GM23338 (cell line): ENCODE results near the gene PHF8.

Experiments used
- CREB1 ChIP-seq: fragments of 250-450 bp; sonication (Bioruptor Pico); IDR thresholded peaks from 2 replicates; pipeline ENCODE4 v1.5.0; 2020; ENCODE audit warnings: low read depth, mild to moderate bottlenecking, moderate library complexity
- CTCF ChIP-seq, 2 experiments: fragments of 200-600 bp in 1 of 2; sonication (generic) in 1 of 2; conservative IDR thresholded peaks; 2 replicates each; pipeline versions ENCODE4 v1.5.1 to v1.6.1; 2016 to 2017; ENCODE audit warnings: antibody characterized with exemption in 2 of 2, low read depth in 2 of 2, mild to moderate bottlenecking in 2 of 2, moderate library complexity in 1 of 2
- EZH2 ChIP-seq: fragments of 200-600 bp; sonication (generic); IDR thresholded peaks from one replicate; pipeline ENCODE4 v1.8.0; 2017; ENCODE audit warnings: antibody characterized with exemption, mild to moderate bottlenecking, low read depth; ENCODE audit not compliant: unreplicated experiment
- EZH2phosphoT487 ChIP-seq: fragments of 200-600 bp; sonication (generic); IDR thresholded peaks from one replicate; pipeline ENCODE4 v1.8.1; 2018; ENCODE audit warnings: antibody characterized with exemption; ENCODE audit not compliant: unreplicated experiment
- JUNB ChIP-seq: IDR thresholded peaks from one replicate; pipeline ENCODE4 v1.6.1; 2016; ENCODE audit warnings: antibody characterized with exemption; ENCODE audit not compliant: unreplicated experiment
- NANOG ChIP-seq: IDR thresholded peaks from 2 replicates; pipeline ENCODE4 v1.6.1; 2016; ENCODE audit warnings: antibody characterized with exemption, borderline replicate concordance
- POLR2AphosphoS5 ChIP-seq: IDR thresholded peaks from 2 replicates; pipeline ENCODE4 v1.6.1; 2016; ENCODE audit warnings: antibody characterized with exemption, low read depth
- STAT1 ChIP-seq: IDR thresholded peaks from one replicate; pipeline ENCODE4 v1.6.1; 2016; ENCODE audit warnings: antibody characterized with exemption; ENCODE audit not compliant: unreplicated experiment
- ZNF114 ChIP-seq: fragments of 250-450 bp; sonication (Bioruptor Pico); IDR thresholded peaks from 2 replicates; pipeline ENCODE4 v1.5.0; 2020; ENCODE audit warnings: mild to moderate bottlenecking, moderate library complexity
- ZNF331 ChIP-seq: fragments of 250-450 bp; sonication (Bioruptor Pico); IDR thresholded peaks from 2 replicates; pipeline ENCODE4 v1.5.0; 2020; ENCODE audit warnings: low read depth, mild to moderate bottlenecking, moderate library complexity
- TF ChIP-seq, protein P1 (sequence below): IDR thresholded peaks from one replicate; pipeline ENCODE4 v1.6.1; 2018; ENCODE audit warnings: antibody characterized with exemption; ENCODE audit not compliant: unreplicated experiment
- TF ChIP-seq, protein P2 (sequence below): fragments of 250-450 bp; sonication (Bioruptor Pico); IDR thresholded peaks from 2 replicates; pipeline ENCODE4 v1.5.0; 2020; ENCODE audit warnings: mild to moderate bottlenecking, moderate library complexity
- TF ChIP-seq, protein P3 (sequence below): IDR thresholded peaks from 2 replicates; pipeline ENCODE4 v1.6.1; 2016; ENCODE audit warnings: antibody characterized with exemption

DNA sequence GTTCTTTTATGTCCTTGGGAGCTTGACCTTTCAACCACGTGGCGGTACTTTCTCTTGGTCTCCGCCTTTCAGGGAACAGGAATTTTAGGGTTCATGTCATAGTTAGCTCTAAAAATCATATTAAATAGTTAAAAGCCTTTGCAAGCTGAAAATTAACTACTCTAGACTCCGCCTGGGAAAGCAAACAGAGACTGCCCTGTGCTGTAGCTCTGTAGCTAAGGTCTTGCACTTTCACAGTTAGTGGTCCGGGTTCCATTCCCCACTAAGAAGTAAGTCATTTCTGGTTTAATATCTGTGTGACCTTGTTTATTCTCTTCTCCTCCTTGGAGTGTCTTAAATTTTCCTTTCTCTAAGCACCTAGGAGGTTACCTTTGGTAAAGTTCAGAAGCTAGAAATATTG lies 118.2 kb downstream of the PHF8 start:
- TF ChIP-seq EZH2 (no peak), CTCF (conservative IDR thresholded peaks at IDR 0.05; ENCODE audit: low read depth in 2 of 2) (no peak), EZH2phosphoT487 (no peak), POLR2AphosphoS5 (no peak), NANOG (no peak), CREB1 (CRISPR knock-in tag) (no peak), JUNB (no peak), STAT1 (no peak), ZNF331 (no peak), ZNF114 (CRISPR knock-in tag) (no peak)
- TF ChIP-seq, protein P1, sequence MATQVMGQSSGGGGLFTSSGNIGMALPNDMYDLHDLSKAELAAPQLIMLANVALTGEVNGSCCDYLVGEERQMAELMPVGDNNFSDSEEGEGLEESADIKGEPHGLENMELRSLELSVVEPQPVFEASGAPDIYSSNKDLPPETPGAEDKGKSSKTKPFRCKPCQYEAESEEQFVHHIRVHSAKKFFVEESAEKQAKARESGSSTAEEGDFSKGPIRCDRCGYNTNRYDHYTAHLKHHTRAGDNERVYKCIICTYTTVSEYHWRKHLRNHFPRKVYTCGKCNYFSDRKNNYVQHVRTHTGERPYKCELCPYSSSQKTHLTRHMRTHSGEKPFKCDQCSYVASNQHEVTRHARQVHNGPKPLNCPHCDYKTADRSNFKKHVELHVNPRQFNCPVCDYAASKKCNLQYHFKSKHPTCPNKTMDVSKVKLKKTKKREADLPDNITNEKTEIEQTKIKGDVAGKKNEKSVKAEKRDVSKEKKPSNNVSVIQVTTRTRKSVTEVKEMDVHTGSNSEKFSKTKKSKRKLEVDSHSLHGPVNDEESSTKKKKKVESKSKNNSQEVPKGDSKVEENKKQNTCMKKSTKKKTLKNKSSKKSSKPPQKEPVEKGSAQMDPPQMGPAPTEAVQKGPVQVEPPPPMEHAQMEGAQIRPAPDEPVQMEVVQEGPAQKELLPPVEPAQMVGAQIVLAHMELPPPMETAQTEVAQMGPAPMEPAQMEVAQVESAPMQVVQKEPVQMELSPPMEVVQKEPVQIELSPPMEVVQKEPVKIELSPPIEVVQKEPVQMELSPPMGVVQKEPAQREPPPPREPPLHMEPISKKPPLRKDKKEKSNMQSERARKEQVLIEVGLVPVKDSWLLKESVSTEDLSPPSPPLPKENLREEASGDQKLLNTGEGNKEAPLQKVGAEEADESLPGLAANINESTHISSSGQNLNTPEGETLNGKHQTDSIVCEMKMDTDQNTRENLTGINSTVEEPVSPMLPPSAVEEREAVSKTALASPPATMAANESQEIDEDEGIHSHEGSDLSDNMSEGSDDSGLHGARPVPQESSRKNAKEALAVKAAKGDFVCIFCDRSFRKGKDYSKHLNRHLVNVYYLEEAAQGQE: no peak
- TF ChIP-seq, protein P2, sequence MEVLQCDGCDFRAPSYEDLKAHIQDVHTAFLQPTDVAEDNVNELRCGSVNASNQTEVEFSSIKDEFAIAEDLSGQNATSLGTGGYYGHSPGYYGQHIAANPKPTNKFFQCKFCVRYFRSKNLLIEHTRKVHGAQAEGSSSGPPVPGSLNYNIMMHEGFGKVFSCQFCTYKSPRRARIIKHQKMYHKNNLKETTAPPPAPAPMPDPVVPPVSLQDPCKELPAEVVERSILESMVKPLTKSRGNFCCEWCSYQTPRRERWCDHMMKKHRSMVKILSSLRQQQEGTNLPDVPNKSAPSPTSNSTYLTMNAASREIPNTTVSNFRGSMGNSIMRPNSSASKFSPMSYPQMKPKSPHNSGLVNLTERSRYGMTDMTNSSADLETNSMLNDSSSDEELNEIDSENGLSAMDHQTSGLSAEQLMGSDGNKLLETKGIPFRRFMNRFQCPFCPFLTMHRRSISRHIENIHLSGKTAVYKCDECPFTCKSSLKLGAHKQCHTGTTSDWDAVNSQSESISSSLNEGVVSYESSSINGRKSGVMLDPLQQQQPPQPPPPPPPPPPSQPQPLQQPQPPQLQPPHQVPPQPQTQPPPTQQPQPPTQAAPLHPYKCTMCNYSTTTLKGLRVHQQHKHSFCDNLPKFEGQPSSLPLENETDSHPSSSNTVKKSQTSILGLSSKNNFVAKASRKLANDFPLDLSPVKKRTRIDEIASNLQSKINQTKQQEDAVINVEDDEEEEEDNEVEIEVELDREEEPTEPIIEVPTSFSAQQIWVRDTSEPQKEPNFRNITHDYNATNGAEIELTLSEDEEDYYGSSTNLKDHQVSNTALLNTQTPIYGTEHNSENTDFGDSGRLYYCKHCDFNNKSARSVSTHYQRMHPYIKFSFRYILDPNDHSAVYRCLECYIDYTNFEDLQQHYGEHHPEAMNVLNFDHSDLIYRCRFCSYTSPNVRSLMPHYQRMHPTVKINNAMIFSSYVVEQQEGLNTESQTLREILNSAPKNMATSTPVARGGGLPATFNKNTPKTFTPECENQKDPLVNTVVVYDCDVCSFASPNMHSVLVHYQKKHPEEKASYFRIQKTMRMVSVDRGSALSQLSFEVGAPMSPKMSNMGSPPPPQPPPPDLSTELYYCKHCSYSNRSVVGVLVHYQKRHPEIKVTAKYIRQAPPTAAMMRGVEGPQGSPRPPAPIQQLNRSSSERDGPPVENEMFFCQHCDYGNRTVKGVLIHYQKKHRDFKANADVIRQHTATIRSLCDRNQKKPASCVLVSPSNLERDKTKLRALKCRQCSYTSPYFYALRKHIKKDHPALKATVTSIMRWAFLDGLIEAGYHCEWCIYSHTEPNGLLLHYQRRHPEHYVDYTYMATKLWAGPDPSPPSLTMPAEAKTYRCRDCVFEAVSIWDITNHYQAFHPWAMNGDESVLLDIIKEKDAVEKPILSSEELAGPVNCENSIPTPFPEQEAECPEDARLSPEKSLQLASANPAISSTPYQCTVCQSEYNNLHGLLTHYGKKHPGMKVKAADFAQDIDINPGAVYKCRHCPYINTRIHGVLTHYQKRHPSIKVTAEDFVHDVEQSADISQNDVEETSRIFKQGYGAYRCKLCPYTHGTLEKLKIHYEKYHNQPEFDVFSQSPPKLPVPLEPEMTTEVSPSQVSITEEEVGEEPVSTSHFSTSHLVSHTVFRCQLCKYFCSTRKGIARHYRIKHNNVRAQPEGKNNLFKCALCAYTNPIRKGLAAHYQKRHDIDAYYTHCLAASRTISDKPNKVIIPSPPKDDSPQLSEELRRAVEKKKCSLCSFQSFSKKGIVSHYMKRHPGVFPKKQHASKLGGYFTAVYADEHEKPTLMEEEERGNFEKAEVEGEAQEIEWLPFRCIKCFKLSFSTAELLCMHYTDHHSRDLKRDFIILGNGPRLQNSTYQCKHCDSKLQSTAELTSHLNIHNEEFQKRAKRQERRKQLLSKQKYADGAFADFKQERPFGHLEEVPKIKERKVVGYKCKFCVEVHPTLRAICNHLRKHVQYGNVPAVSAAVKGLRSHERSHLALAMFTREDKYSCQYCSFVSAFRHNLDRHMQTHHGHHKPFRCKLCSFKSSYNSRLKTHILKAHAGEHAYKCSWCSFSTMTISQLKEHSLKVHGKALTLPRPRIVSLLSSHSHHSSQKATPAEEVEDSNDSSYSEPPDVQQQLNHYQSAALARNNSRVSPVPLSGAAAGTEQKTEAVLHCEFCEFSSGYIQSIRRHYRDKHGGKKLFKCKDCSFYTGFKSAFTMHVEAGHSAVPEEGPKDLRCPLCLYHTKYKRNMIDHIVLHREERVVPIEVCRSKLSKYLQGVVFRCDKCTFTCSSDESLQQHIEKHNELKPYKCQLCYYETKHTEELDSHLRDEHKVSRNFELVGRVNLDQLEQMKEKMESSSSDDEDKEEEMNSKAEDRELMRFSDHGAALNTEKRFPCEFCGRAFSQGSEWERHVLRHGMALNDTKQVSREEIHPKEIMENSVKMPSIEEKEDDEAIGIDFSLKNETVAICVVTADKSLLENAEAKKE (CRISPR knock-in tag): no peak
- TF ChIP-seq, protein P3, sequence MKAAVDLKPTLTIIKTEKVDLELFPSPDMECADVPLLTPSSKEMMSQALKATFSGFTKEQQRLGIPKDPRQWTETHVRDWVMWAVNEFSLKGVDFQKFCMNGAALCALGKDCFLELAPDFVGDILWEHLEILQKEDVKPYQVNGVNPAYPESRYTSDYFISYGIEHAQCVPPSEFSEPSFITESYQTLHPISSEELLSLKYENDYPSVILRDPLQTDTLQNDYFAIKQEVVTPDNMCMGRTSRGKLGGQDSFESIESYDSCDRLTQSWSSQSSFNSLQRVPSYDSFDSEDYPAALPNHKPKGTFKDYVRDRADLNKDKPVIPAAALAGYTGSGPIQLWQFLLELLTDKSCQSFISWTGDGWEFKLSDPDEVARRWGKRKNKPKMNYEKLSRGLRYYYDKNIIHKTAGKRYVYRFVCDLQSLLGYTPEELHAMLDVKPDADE: no peak
